Parathyroid adenoma (tissue), 2 donors: Measurements from ENCODE around the gene WDR31.
A peak's percentile ranks its signal among the peaks of the same experiment; 100 is the strongest.

ENCODE experiments used
- H2AFZ ChIP-seq: fragments of 300-600 bp; sonication (generic); one replicate; pipeline ENCODE4 v1.7.0; 2017; ENCODE audit warnings: antibody characterized with exemption, mild to moderate bottlenecking
- H3K27ac ChIP-seq: fragments of 300-600 bp; sonication (generic); one replicate; pipeline ENCODE4 v1.7.0; 2017
- H3K27me3 ChIP-seq: fragments of 300-600 bp; sonication (generic); one replicate; pipeline ENCODE4 v1.7.0; 2017; ENCODE audit warnings: low read length; ENCODE audit not compliant: control insufficient read depth, insufficient read depth
- H3K36me3 ChIP-seq: fragments of 300-600 bp; sonication (generic); one replicate; pipeline ENCODE4 v1.7.0; 2017; ENCODE audit warnings: low read length; ENCODE audit not compliant: control insufficient read depth, insufficient read depth
- H3K4me1 ChIP-seq: fragments of 300-600 bp; sonication (generic); one replicate; pipeline ENCODE4 v1.7.0; 2017; ENCODE audit warnings: control low read depth
- H3K4me2 ChIP-seq: fragments of 300-600 bp; sonication (generic); one replicate; pipeline ENCODE4 v1.7.0; 2017; ENCODE audit warnings: low read length
- H3K4me3 ChIP-seq: fragments of 300-600 bp; sonication (generic); one replicate; pipeline ENCODE4 v1.7.0; 2017; ENCODE audit warnings: low read depth, low read length
- H3K79me2 ChIP-seq: fragments of 300-600 bp; sonication (generic); one replicate; pipeline ENCODE4 v1.7.0; 2017; ENCODE audit warnings: control low read depth
- H3K9ac ChIP-seq: fragments of 300-600 bp; sonication (generic); one replicate; pipeline ENCODE4 v1.7.0; 2017; ENCODE audit warnings: mild to moderate bottlenecking
- H3K9me3 ChIP-seq: fragments of 300-600 bp; sonication (generic); one replicate; pipeline ENCODE4 v1.7.0; 2017; ENCODE audit warnings: low read length; ENCODE audit not compliant: control insufficient read depth
- TF ChIP-seq, protein P1 (sequence below): fragments of 300-600 bp; sonication (generic); IDR thresholded peaks from one replicate; pipeline ENCODE4 v1.7.0; 2017; ENCODE audit warnings: antibody characterized with exemption, mild to moderate bottlenecking
- donor health status: primary hyperparathyroidism.

The WDR31 gene

GRCh38 chr9:113316030-113316429, 24.0 kb downstream of the WDR31 start:
- H3K36me3 ChIP-seq: no peaks in the 10 kb centered on the region
- no peak overlapping the region for H2AFZ ChIP-seq
- no peaks in the 10 kb centered on the region for H3K9me3 ChIP-seq
- H3K27ac ChIP-seq: no peak overlapping the region
- no peak overlapping the region for H3K9ac ChIP-seq
- H3K27me3 ChIP-seq: no peaks in the 10 kb centered on the region
- H3K4me2 ChIP-seq: no peak overlapping the region
- no peak overlapping the region for H3K4me3 ChIP-seq
- TF ChIP-seq, protein P1, sequence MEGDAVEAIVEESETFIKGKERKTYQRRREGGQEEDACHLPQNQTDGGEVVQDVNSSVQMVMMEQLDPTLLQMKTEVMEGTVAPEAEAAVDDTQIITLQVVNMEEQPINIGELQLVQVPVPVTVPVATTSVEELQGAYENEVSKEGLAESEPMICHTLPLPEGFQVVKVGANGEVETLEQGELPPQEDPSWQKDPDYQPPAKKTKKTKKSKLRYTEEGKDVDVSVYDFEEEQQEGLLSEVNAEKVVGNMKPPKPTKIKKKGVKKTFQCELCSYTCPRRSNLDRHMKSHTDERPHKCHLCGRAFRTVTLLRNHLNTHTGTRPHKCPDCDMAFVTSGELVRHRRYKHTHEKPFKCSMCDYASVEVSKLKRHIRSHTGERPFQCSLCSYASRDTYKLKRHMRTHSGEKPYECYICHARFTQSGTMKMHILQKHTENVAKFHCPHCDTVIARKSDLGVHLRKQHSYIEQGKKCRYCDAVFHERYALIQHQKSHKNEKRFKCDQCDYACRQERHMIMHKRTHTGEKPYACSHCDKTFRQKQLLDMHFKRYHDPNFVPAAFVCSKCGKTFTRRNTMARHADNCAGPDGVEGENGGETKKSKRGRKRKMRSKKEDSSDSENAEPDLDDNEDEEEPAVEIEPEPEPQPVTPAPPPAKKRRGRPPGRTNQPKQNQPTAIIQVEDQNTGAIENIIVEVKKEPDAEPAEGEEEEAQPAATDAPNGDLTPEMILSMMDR: no peak
- peaks cover 29% of the 10 kb centered on the region for H3K4me1 ChIP-seq
- no peaks in the 10 kb centered on the region for H3K79me2 ChIP-seq

DNA sequence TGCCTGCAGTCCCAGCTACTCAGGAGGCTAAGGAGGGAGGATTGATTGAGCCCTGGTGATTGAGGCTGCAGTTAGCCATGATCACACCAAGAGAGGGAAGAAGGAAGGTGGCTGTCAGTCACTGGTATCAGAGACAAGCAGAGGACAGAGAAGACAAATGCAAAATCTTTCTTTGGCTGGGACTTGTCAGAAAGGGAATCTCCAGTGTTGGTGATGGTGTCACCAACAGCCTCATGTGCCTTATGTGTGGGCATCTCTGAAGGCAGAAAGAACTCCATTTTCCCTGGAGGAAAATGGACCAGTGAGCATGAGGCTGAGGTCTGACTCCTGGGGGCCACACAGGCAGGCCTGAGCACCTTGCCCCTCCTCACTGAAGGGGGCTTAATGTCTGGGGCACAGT, 24.8 kb downstream of the WDR31 start:
- H3K27ac ChIP-seq: no peak overlapping the region

GRCh38 chr9:113313261-113313660, 26.8 kb downstream of the WDR31 start:
- Histone ChIP-seq H3K4me1 (peaks cover 15% of the 10 kb centered on the region), H3K79me2 (no peaks in the 10 kb centered on the region), H3K27me3 (no peaks in the 10 kb centered on the region), H3K36me3 (no peaks in the 10 kb centered on the region), H2AFZ (no peak overlapping the region), H3K4me2 (no peak overlapping the region), H3K9me3 (no peaks in the 10 kb centered on the region), H3K27ac (peak overlapping the region; percentile 36), H3K9ac (no peak overlapping the region), H3K4me3 (no peak overlapping the region)
- TF ChIP-seq, protein P1: no peak

More for the DNA sequence above, 24.8 kb downstream of the WDR31 start:
- no peak overlapping the region for H3K4me2 ChIP-seq
- peaks cover 27% of the 10 kb centered on the region for H3K4me1 ChIP-seq
- no peaks in the 10 kb centered on the region for H3K27me3 ChIP-seq
- TF ChIP-seq, protein P1: no peak
- no peaks in the 10 kb centered on the region for H3K9me3 ChIP-seq
- H3K79me2 ChIP-seq: no peaks in the 10 kb centered on the region
- H3K9ac ChIP-seq: no peak overlapping the region
- H2AFZ ChIP-seq: no peak overlapping the region
- no peaks in the 10 kb centered on the region for H3K36me3 ChIP-seq
- H3K4me3 ChIP-seq: no peak overlapping the region

GRCh38 chr9:113311961-113312360, 28.1 kb downstream of the WDR31 start:
- Histone ChIP-seq H3K27ac (no peak overlapping the region), H3K79me2 (no peaks in the 10 kb centered on the region), H3K9me3 (no peaks in the 10 kb centered on the region), H3K9ac (no peak overlapping the region), H3K4me1 (peaks cover 12% of the 10 kb centered on the region), H3K27me3 (no peaks in the 10 kb centered on the region), H3K4me3 (no peak overlapping the region), H2AFZ (no peak overlapping the region), H3K4me2 (no peak overlapping the region), H3K36me3 (no peaks in the 10 kb centered on the region)
- TF ChIP-seq, protein P1: no peak

DNA sequence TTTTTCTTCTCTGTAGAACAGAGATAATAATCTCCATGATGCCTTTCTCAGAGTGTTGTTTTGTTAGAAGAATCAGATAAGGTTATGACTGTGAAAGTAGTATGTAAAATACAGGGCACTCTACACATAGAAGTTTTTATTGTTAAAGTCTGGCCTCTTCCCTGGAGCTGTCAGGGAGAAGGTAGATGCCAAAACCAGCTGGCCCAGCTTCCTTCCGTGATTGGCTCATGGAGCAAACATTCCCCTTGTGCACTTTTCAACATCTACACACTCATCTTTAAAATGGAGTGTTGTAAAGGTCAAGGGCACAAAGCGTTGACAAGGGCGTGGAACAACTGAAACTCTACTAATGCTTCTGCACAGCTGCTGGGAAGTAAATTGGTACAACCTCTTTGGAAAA, 29.5 kb downstream of the WDR31 start:
- no peaks in the 10 kb centered on the region for H3K9me3 ChIP-seq
- H3K4me2 ChIP-seq: peak overlapping the region; percentile 7
- H3K4me3 ChIP-seq: no peak overlapping the region
- no peaks in the 10 kb centered on the region for H3K36me3 ChIP-seq
- peaks cover 12% of the 10 kb centered on the region for H3K4me1 ChIP-seq
- H3K79me2 ChIP-seq: no peaks in the 10 kb centered on the region
- peak overlapping the region; percentile 42 for H2AFZ ChIP-seq
- peak overlapping the region; percentile 62 for H3K27ac ChIP-seq
- H3K9ac ChIP-seq: no peak overlapping the region
- no peaks in the 10 kb centered on the region for H3K27me3 ChIP-seq
- TF ChIP-seq, protein P1: no peak
